Smooth muscle cell (in vitro differentiated cells): ENCODE measurements around the gene CNOT6L. TPM values are rescaled to one million over a fixed set of nuclear protein-coding genes. Genes with fewer than 3 reads are reported as not detected.
"Not testable (repeated sequence)": the region's sequence is repeated elsewhere in the genome, so short reads cannot be mapped to it uniquely, and the experiment has no call there.

Source experiments
- DNase-seq: peaks from one replicate; lab custom pipeline; 2025; ENCODE audit not compliant: unreplicated experiment; lab: John Stamatoyannopoulos, UW
- H2AFZ ChIP-seq: fragments of 200-600 bp; sonication (generic); 2 replicates; pipeline ENCODE4 v1.6.0; 2016; ENCODE audit warnings: antibody characterized with exemption, low read depth, mild to moderate bottlenecking
- H3F3A ChIP-seq: fragments of 200-600 bp; sonication (generic); 2 replicates; pipeline ENCODE4 v1.6.0; 2017; ENCODE audit warnings: antibody characterized with exemption, low read depth
- H3K27ac ChIP-seq: fragments of 200-600 bp; sonication (generic); 2 replicates; pipeline ENCODE4 v1.5.1; 2016; ENCODE audit warnings: low read depth, mild to moderate bottlenecking
- H3K27me3 ChIP-seq: fragments of 200-600 bp; sonication (generic); 2 replicates; pipeline ENCODE4 v1.6.1; 2016; ENCODE audit warnings: low read depth, mild to moderate bottlenecking
- H3K36me3 ChIP-seq: fragments of 200-600 bp; sonication (generic); 2 replicates; pipeline ENCODE4 v1.5.1; 2016; ENCODE audit warnings: low read depth
- H3K4me1 ChIP-seq: fragments of 200-600 bp; sonication (generic); 2 replicates; pipeline ENCODE4 v1.5.1; 2016; ENCODE audit warnings: low read depth
- H3K4me2 ChIP-seq: fragments of 200-600 bp; sonication (generic); 2 replicates; pipeline ENCODE4 v1.6.0; 2016; ENCODE audit warnings: mild to moderate bottlenecking
- H3K4me3 ChIP-seq: fragments of 200-600 bp; sonication (generic); 2 replicates; pipeline ENCODE4 v1.5.1; 2016; ENCODE audit warnings: mild to moderate bottlenecking
- H3K79me2 ChIP-seq: fragments of 200-600 bp; sonication (generic); 2 replicates; pipeline ENCODE4 v1.6.0; 2016; ENCODE audit warnings: low read depth, mild to moderate bottlenecking
- H3K9ac ChIP-seq: fragments of 200-600 bp; sonication (generic); 2 replicates; pipeline ENCODE4 v1.6.0; 2016; ENCODE audit warnings: low read depth
- H3K9me3 ChIP-seq: fragments of 200-600 bp; sonication (generic); replicated peaks from 2 replicates; pipeline ENCODE4 v1.5.1; 2016; ENCODE audit warnings: low read depth
- H4K20me1 ChIP-seq: fragments of 200-600 bp; sonication (generic); 2 replicates; pipeline ENCODE4 v1.6.0; 2016; ENCODE audit warnings: low read depth
- WGBS: methylation state at CpG from one replicate; pipeline ENCODE4 v1.1.7; 2016; ENCODE audit warnings: low lambda C conversion rate; 5-methylcytosine and 5-hydroxymethylcytosine counted together
- polyA plus RNA-seq: library from polyadenylated mRNA; unstranded; fragments of >200 nt; fragmentation: Nextera tagmentation; extraction: Ambion mirVana; gene quantifications from 2 replicates; pipeline ENCODE4 v1.2.1, GENCODE V29; 2016
- total RNA-seq: library from RNA; depleted of rRNA; stranded (reverse); fragments of >200 nt; gene quantifications from 2 replicates; pipeline ENCODE4 v1.2.3, GENCODE V29; 2014
- TF ChIP-seq, protein P1 (sequence below): fragments of 200-600 bp; sonication (generic); IDR thresholded peaks from 2 replicates; pipeline ENCODE4 v1.5.1; 2017; ENCODE audit warnings: borderline replicate concordance, mild to moderate bottlenecking, antibody characterized with exemption; ENCODE audit not compliant: insufficient read depth, poor library complexity, severe bottlenecking

CNOT6L gene
- 19.5 and 22.2 TPM in 2 replicates for total RNA-seq
- polyA plus RNA-seq: 4.8 and 7.3 TPM in 2 replicates

DNA sequence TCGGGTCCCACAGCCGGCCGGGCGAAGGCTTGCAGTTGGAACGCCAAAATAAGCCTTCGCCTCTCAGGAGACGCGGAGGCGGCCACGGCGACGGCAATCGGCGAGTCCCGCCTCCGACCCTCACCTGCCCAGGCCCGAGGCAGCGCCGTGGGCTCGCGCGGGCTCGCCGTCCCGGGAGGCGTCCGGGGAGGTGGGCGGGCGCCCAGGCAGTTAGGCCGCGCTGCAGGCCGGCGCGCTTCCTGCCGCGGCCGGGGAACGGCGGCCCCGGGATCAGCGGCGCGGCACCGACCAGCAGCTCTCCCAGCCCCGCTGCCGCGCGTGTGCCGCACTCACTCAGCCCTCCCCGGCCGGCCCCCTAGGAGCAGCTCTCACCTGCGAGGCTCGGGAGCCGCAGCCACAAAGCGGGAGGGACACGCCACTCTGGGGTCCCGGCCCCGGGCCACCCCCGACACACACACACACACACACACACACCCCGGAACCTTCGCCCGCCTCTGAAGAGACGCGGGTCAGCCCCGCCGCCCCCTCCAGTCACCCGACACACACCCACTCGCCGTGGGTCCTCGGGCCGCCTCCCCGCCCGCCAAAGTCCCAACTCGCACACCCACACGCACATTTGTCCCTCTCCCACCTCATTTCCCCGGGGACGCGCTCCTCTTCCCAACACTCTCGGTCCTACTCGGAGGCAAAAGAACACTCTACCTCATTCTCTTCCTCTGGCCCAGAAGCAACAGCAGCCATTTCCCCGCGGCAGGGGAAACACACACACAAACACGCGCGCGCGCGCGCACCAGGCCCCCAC lies at the start of gene CNOT6L:
Gene CNOT6L, minus strand, starts transcription at position 767 of the 802 bp plus-strand sequence. Its CDS starts 60 bp downstream, at position 707.
- H3K9me3 ChIP-seq: no peaks in the 10 kb centered on the region
- no peaks in the 10 kb centered on the region for H3K27me3 ChIP-seq
- H3K27ac ChIP-seq: peak within 1 kb of the TSS; percentile 87
- H2AFZ ChIP-seq: peak within 1 kb of the TSS; percentile 84
- peak within 1 kb of the TSS; percentile 97 for H3K4me2 ChIP-seq
- no peaks in the 10 kb centered on the region for H3K36me3 ChIP-seq
- TF ChIP-seq, protein P1, sequence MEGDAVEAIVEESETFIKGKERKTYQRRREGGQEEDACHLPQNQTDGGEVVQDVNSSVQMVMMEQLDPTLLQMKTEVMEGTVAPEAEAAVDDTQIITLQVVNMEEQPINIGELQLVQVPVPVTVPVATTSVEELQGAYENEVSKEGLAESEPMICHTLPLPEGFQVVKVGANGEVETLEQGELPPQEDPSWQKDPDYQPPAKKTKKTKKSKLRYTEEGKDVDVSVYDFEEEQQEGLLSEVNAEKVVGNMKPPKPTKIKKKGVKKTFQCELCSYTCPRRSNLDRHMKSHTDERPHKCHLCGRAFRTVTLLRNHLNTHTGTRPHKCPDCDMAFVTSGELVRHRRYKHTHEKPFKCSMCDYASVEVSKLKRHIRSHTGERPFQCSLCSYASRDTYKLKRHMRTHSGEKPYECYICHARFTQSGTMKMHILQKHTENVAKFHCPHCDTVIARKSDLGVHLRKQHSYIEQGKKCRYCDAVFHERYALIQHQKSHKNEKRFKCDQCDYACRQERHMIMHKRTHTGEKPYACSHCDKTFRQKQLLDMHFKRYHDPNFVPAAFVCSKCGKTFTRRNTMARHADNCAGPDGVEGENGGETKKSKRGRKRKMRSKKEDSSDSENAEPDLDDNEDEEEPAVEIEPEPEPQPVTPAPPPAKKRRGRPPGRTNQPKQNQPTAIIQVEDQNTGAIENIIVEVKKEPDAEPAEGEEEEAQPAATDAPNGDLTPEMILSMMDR: no peak
- peaks cover 23% of the 10 kb centered on the region for H3F3A ChIP-seq
- peak within 1 kb of the TSS; percentile 89 for H3K9ac ChIP-seq
- peak; percentile 66 for DNase-seq
- H3K4me1 ChIP-seq: peaks cover 5% of the 10 kb centered on the region
- H3K79me2 ChIP-seq: peaks cover 42% of the 10 kb centered on the region
- H3K4me3 ChIP-seq: peak within 1 kb of the TSS; percentile 96
- WGBS: 1% methylated on average over 56 of the region's 89 CpGs
- peaks cover 47% of the 10 kb centered on the region for H4K20me1 ChIP-seq

DNA sequence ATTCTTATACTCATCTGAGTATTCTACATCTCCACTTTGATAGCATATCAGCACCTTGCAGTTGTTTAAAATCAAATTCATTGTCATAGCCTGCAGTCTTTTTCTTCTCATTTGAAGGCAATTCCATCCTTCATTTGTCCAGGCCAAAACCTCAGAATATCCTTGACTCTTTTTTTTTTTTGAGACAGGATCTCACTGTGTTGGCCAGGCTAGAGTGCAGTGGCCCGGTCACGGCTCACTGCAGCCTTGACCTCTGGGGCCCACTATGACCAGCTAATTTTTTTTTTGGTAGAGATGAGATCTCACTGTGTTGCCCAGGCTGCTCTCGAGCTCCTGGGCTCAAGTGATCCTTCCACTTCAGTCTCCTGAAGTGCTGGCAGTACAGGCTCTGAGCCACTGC lies 46.1 kb upstream of the CNOT6L start:
- WGBS: 98% methylated on average over 3 of the region's 3 CpGs
- TF ChIP-seq, protein P1: no peak

DNA sequence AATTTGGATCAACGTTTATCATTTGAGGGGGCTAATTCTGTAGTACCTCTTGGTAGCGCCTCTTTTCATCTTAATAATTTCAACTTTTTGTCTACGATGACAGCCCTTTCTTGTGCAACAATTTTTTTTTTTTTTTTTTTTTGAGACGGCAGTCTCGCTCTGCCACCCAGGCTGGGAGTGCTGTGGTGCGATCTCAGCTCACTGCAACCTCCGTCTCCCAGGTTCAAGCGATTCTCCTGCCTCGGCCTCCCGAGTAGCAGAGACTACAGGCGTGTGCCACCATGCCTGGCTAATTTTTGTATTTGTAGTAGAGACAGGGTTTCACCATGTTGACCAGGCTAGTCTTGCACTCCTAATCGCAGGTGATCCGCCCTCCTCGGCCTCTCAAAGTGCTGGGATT lies 44.2 kb upstream of the CNOT6L start:
- Histone ChIP-seq H3K79me2 (peaks cover 43% of the 10 kb centered on the region), H2AFZ (peak overlapping the region; percentile 95), H3K9ac (peak overlapping the region; percentile 97), H3K4me3 (peak overlapping the region; percentile 84), H3K4me2 (peak overlapping the region; percentile 86)
- DNase-seq, H4K20me1 ChIP-seq, H3K36me3 ChIP-seq, H3K4me1 ChIP-seq, H3F3A ChIP-seq, H3K27ac ChIP-seq, H3K27me3 ChIP-seq, H3K9me3 ChIP-seq: not testable (repeated sequence)
- 23% methylated on average over 14 of the region's 14 CpGs for WGBS

More for the DNA sequence above, 46.1 kb upstream of the CNOT6L start:
- Histone ChIP-seq H3K79me2 (peaks cover 56% of the 10 kb centered on the region), H3K27ac (no peak overlapping the region), H3K4me2 (no peak overlapping the region), H3K27me3 (no peaks in the 10 kb centered on the region), H4K20me1 (peaks cover 3% of the 10 kb centered on the region), H3K9me3 (no peaks in the 10 kb centered on the region), H3K4me3 (no peak overlapping the region), H3K36me3 (no peaks in the 10 kb centered on the region), H3K9ac (no peak overlapping the region), H3K4me1 (peaks cover 4% of the 10 kb centered on the region), H2AFZ (no peak overlapping the region), H3F3A (peaks cover 3% of the 10 kb centered on the region)
- DNase-seq: no peak

DNA sequence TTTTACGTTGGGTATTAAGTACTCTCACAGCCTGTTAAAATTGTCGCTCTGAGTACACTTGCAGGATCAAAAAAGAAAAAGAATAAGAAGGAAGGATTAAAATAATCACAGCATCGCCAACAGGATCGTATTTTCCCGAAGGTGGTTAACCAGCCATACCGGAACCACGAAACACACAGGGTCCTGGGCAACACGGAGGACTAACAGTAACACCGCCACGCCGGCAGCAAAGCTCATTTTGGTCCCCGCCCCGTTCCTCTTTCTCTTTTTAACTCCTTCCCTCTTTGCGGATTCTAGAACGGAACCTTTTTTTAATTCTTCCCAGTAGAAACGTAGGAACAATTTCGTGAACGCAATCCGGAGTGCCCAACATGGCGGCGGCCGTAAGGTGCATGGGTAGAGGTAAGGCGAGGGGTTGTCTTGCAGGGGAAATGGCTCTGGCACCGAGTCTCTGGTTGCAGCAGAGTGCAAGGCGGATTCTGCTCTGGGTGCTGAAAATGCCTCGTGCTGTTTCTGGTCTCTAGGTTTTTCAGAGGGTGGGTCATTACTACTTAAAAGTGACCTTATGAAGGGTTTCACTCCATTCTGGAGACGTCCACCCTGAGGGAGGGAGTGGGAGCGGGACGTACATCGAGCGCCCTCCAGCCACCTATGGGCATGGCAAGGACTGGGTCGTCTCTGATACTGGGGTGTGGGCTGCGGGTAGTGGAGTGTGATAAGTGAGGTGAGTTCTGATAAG lies 43.5 kb upstream of the CNOT6L start, which contains the start of gene MRPL1:
Gene MRPL1, plus strand, starts transcription at position 353 of the 739 bp plus-strand sequence. Its CDS starts 19 bp downstream, at position 372.
- Histone ChIP-seq H3K9ac (peak within 1 kb of the TSS; percentile 97), H3K27ac (peak within 1 kb of the TSS; percentile 97), H3K36me3 (no peaks in the 10 kb centered on the region), H3K27me3 (no peaks in the 10 kb centered on the region), H3F3A (peaks cover 3% of the 10 kb centered on the region), H2AFZ (peak within 1 kb of the TSS; percentile 95), H4K20me1 (peaks cover 3% of the 10 kb centered on the region), H3K79me2 (peaks cover 40% of the 10 kb centered on the region), H3K9me3 (no peaks in the 10 kb centered on the region), H3K4me2 (peak within 1 kb of the TSS; percentile 86), H3K4me3 (peak within 1 kb of the TSS; percentile 84), H3K4me1 (peaks cover 4% of the 10 kb centered on the region)
- DNase-seq: peak; percentile 35
- under 1% methylated on average over 33 of the region's 33 CpGs for WGBS
- TF ChIP-seq, protein P1: no peak
